ENCODE data around the gene CARNS1. TPM values are rescaled to one million over a fixed set of nuclear protein-coding genes. Genes with fewer than 3 reads are reported as not detected.

The CARNS1 gene
- total RNA-seq, 2 experiments from 2014 or later = 9.9 to 10.0 TPM

DNA sequence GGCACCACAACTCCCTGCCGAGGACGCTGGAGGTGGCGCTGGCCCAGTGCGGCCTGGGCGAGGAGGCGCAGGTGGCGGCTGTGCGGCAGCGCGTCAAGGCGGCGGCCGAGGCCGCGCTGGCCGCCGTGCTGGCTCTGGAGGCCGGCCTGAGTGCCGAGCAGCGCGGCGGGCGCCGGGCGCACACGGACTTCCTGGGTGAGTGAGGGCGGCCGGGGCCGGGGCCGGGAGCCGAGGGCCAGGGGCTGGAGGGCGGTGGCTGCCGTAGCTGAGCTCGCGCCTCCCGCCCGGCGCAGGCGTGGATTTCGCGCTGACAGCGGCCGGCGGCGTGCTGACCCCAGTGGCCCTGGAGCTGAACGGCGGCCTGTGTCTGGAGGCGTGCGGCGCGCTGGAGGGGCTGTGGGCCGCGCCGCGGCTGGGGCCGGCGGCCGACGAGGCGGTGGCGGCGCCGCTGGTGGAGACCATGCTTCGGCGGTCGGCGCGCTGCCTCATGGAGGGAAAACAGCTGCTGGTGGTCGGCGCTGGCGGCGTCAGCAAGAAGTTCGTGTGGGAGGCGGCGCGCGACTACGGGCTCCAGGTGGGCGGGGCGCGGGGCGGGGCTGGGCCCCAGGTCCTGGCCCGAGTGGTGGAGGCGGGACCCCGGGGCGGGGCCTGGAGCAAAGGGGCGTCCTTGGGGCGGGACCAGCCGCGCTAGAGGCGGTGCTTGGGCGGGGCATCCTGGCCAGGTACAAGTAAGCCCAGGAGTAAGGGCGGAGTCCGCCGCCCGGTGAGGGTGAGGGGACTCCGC is 5.4 kb downstream of the CARNS1 start:
- CTCF ChIA-PET = interaction anchor here (0.6 to 6.0 kb wide), 7 partner anchors 13 to 70 kb away, joined by 3 to 46 read pairs (median 4); partner anchors contain the start of genes PPP1CA, PTPRCAP, TBC1D10C and TMEM134
- H3K27ac Mint-ChIP-seq = peak overlapping the region; percentile 94
- H3K4me3 Mint-ChIP-seq = peak overlapping the region; percentile 86
- H3K4me3 ChIP-seq (ENCODE audit: low read length) = peak overlapping the region; percentile 50
- TF ChIP-seq, protein P1, sequence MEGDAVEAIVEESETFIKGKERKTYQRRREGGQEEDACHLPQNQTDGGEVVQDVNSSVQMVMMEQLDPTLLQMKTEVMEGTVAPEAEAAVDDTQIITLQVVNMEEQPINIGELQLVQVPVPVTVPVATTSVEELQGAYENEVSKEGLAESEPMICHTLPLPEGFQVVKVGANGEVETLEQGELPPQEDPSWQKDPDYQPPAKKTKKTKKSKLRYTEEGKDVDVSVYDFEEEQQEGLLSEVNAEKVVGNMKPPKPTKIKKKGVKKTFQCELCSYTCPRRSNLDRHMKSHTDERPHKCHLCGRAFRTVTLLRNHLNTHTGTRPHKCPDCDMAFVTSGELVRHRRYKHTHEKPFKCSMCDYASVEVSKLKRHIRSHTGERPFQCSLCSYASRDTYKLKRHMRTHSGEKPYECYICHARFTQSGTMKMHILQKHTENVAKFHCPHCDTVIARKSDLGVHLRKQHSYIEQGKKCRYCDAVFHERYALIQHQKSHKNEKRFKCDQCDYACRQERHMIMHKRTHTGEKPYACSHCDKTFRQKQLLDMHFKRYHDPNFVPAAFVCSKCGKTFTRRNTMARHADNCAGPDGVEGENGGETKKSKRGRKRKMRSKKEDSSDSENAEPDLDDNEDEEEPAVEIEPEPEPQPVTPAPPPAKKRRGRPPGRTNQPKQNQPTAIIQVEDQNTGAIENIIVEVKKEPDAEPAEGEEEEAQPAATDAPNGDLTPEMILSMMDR (IDR thresholded peaks at IDR 0.05) = no peak
- intact Hi-C loops (cut with DNase I, micrococcal nuclease) = loop anchor here (1.0 to 2.0 kb wide), 3 partner anchors 16 to 68 kb away; partner anchors contain the start of genes POLD4 (in 1 of the 2) and TBC1D10C (in 1 of the 2)
- DNase-seq (peak; percentile 97 to 100 (median 99)), ATAC-seq (ENCODE audit: poor library complexity) (peak; percentile 79)
- H3K36me3 ChIP-seq (ENCODE audit: insufficient read depth, low read length) = no peaks in the 10 kb centered on the region
- no peaks in the 10 kb centered on the region for H3K9me3 ChIP-seq (ENCODE audit: control insufficient read depth in 1 of 2, insufficient read depth in 1 of 2, low read length in 2 of 2)
- H3K27me3 Mint-ChIP-seq = no peaks in the 10 kb centered on the region
- no peaks in the 10 kb centered on the region for H3K27me3 ChIP-seq (ENCODE audit: control insufficient read depth in 1 of 2, insufficient read depth in 2 of 2, low read length in 2 of 2)
- peaks cover 56% of the 10 kb centered on the region for H3K4me1 Mint-ChIP-seq (ENCODE audit: low read depth)
- H3K9me3 Mint-ChIP-seq = no peaks in the 10 kb centered on the region
- H3K36me3 Mint-ChIP-seq (ENCODE audit: low read depth) = peaks cover 4% of the 10 kb centered on the region
- H3K27ac ChIP-seq (ENCODE audit: low read depth in 1 of 2, low read length in 2 of 2) = peak overlapping the region; percentile 15 to 79
- POLR2A ChIA-PET = interaction anchor here (1.1 to 12.5 kb wide), 10 partner anchors 9 to 181 kb away, joined by 3 to 411 read pairs (median 13); partner anchors contain the start of genes AIP, PPP1CA, PTPRCAP and RPS6KB2
- peaks cover 57% of the 10 kb centered on the region for H3K4me1 ChIP-seq (ENCODE audit: insufficient read depth, low read length)

DNA sequence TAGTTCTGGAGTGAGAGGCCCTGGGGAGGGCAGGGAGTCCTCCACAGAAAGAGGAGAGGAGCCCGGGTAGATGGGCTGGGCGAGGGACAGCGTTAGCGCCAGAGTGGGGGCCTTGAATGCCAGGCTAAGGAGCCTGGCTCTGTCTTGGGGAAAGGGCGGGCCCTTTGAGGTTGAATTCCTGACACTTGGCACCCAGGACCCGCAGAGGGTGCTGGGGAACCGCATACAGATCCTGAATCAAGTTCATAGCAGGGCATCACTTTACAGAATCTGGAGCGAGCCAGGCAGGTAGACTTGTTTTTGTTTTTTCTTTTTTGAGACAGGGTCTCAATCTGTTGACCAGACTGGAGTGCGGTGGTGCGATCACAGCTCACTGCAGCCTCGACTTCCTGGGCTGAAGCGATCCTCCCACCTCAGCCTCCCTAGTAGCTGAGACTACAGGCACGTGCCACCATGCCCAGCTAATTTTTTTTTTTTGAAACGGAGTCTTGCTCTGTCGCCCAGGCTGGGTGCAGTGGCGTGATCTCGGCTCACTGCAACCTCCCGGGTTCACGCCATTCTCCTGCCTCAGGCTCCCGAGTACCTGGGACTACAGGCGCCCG is 6.1 kb downstream of the CARNS1 start:
- H3K4me1 Mint-ChIP-seq (ENCODE audit: low read depth) = peaks cover 49% of the 10 kb centered on the region
- POLR2A ChIA-PET = interaction anchor here (1.2 to 12.5 kb wide), 9 partner anchors 10 to 181 kb away, joined by 5 to 411 read pairs (median 18); partner anchors contain the start of genes AIP, PPP1CA, PTPRCAP and RPS6KB2

DNA sequence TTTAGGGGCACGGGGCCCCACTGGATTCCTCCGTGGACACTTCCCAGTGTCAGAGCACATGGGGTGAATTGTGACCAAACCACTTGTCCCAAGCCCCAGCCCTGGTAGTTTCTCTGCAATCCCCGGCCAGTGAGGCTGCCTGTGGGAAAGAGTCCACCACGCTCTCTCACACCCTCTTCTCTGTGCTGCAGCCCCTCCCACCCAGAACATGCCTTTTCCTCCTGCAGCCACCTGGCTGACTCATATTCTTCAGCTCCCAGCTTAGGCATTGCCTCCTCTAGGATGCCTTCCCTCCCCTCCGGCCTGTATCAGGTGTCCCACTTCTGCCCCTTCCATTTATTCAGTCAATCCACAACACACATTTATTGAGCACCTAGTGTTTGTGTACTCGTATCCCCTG is 7.4 kb downstream of the CARNS1 start:
- TF ChIP-seq, protein P1 (IDR thresholded peaks at IDR 0.05) = no peak
- Histone ChIP-seq H3K4me1 (ENCODE audit: insufficient read depth, low read length) (peaks cover 46% of the 10 kb centered on the region), H3K36me3 (ENCODE audit: insufficient read depth, low read length) (no peaks in the 10 kb centered on the region), H3K27ac (ENCODE audit: low read depth in 1 of 2, low read length in 2 of 2) (no peak overlapping the region), H3K27me3 (ENCODE audit: control insufficient read depth in 1 of 2, insufficient read depth in 2 of 2, low read length in 2 of 2) (no peaks in the 10 kb centered on the region), H3K4me3 (ENCODE audit: low read length) (no peak overlapping the region), H3K9me3 (ENCODE audit: control insufficient read depth in 1 of 2, insufficient read depth in 1 of 2, low read length in 2 of 2) (no peaks in the 10 kb centered on the region)
- Mint-ChIP-seq H3K36me3 (ENCODE audit: low read depth) (peaks cover 7% of the 10 kb centered on the region), H3K4me3 (peak overlapping the region; percentile 26), H3K27me3 (no peaks in the 10 kb centered on the region), H3K9me3 (no peaks in the 10 kb centered on the region), H3K27ac (no peak overlapping the region), H3K4me1 (ENCODE audit: low read depth) (peaks cover 41% of the 10 kb centered on the region)
- intact Hi-C loops (cut with DNase I, micrococcal nuclease) = no loop called here
- ChIA-PET CTCF (interaction anchor here (1.2 kb wide), 1 partner anchor 22 kb away, joined by 3 read pairs; no protein-coding TSS in a partner anchor), POLR2A (interaction anchor here (1.2 to 12.5 kb wide), 5 partner anchors 10 to 21 kb away, joined by 4 to 411 read pairs (median 8); partner anchors contain the start of genes PPP1CA, PTPRCAP, RPS6KB2 and TBC1D10C)
- DNase-seq (peak in 1 of 14 experiments; percentile 2), ATAC-seq (ENCODE audit: poor library complexity) (no peak)

More for the DNA sequence above, 6.1 kb downstream of the CARNS1 start:
- H3K4me1 ChIP-seq (ENCODE audit: insufficient read depth, low read length) = peaks cover 50% of the 10 kb centered on the region
- Mint-ChIP-seq H3K27ac (peak overlapping the region; percentile 89), H3K9me3 (no peaks in the 10 kb centered on the region), H3K27me3 (no peaks in the 10 kb centered on the region), H3K4me3 (peak overlapping the region; percentile 86), H3K36me3 (ENCODE audit: low read depth) (peaks cover 4% of the 10 kb centered on the region)
- no peaks in the 10 kb centered on the region for H3K27me3 ChIP-seq (ENCODE audit: control insufficient read depth in 1 of 2, insufficient read depth in 2 of 2, low read length in 2 of 2)
- TF ChIP-seq, protein P1 (IDR thresholded peaks at IDR 0.05) = no peak
- intact Hi-C loops (cut with DNase I, micrococcal nuclease) = loop anchor here (1.0 to 2.0 kb wide), 3 partner anchors 17 to 69 kb away; partner anchors contain the start of genes POLD4 (in 1 of the 2) and TBC1D10C (in 1 of the 2)
- H3K27ac ChIP-seq (ENCODE audit: low read depth in 1 of 2, low read length in 2 of 2) = peak overlapping the region; percentile 15 to 34
- DNase-seq = no peak
- no peaks in the 10 kb centered on the region for H3K36me3 ChIP-seq (ENCODE audit: insufficient read depth, low read length)
- CTCF ChIA-PET = interaction anchor here (1.2 to 6.0 kb wide), 4 partner anchors 14 to 71 kb away, joined by 3 to 46 read pairs (median 6); partner anchors contain the start of genes PPP1CA, TBC1D10C and TMEM134
- H3K4me3 ChIP-seq (ENCODE audit: low read length) = peak overlapping the region; percentile 22
- no peaks in the 10 kb centered on the region for H3K9me3 ChIP-seq (ENCODE audit: control insufficient read depth in 1 of 2, insufficient read depth in 1 of 2, low read length in 2 of 2)
- no peak for ATAC-seq (ENCODE audit: poor library complexity)
